ENCODE measurements around the gene EIF2AK2.

DNA sequence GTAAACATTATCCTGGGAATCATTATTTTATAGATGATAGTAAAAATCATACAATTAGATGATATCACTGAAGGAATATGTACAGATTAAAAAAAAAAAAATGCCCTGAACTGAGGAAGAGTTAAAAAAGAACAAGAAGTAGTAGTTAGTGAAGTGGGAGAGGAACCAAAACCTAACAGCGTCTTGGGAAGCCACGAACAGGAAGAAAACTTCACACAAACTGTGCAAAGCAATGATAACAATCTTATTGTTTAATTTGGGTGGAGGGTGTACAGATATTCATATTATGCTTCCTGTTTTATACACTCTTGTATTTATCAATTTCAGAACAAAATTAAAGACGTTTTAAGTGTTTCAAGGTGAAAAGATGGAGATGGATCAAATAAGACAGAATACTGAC is 76.1 kb downstream of the EIF2AK2 start:
- TF ChIP-seq, protein P1, sequence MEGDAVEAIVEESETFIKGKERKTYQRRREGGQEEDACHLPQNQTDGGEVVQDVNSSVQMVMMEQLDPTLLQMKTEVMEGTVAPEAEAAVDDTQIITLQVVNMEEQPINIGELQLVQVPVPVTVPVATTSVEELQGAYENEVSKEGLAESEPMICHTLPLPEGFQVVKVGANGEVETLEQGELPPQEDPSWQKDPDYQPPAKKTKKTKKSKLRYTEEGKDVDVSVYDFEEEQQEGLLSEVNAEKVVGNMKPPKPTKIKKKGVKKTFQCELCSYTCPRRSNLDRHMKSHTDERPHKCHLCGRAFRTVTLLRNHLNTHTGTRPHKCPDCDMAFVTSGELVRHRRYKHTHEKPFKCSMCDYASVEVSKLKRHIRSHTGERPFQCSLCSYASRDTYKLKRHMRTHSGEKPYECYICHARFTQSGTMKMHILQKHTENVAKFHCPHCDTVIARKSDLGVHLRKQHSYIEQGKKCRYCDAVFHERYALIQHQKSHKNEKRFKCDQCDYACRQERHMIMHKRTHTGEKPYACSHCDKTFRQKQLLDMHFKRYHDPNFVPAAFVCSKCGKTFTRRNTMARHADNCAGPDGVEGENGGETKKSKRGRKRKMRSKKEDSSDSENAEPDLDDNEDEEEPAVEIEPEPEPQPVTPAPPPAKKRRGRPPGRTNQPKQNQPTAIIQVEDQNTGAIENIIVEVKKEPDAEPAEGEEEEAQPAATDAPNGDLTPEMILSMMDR (IDR thresholded peaks at IDR 0.05): no peak
- no peak for TF ChIP-seq POLR2A (IDR thresholded peaks at IDR 0.05; ENCODE audit: low read depth)
- no peak for TF ChIP-seq POLR2AphosphoS5 (IDR thresholded peaks at IDR 0.05)
